ENCODE measurements around the gene UTP25. TPM values are rescaled to one million over a fixed set of nuclear protein-coding genes. Genes with fewer than 3 reads are reported as not detected.

UTP25 gene
- total and polyA plus RNA-seq, 2 of the 4 experiments (the other 2 are of a cell fraction), result 7.1 to 17.4 TPM

DNA sequence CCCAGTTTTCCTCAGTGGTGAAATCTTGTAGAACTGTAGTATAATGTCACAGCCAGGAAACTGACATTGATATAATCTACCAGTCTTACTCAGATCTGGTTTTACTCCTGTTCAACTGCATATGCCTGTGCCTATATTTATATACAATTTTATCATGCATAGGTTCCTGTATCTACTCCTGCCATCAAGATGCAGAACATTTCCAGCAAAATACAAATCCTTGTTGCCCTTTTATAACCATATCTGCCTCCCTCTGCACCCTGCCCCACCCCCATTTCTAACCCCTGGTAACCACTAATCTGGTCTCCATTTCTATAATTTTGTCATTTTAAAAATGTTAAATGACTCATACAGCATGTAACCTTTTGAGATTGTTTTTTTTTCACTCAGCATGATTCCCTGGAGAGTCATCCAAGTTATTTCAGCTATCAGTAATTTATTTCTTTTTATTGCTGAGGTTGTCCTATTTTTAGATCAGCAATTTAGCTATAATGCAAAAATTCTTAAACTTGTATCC, 8.1 kb downstream of the UTP25 start:
- H3K27ac ChIP-seq (ENCODE audit: insufficient read depth, low read length), result no peak overlapping the region; the same call in 1 of the 2 replicates
- H4K91ac ChIP-seq (ENCODE audit: insufficient read depth, low read depth, low read length), result no peak overlapping the region
- no peaks in the 10 kb centered on the region for H3K27me3 ChIP-seq (ENCODE audit: control insufficient read depth, insufficient read depth, low read length)
- no peaks in the 10 kb centered on the region for H3K9me3 ChIP-seq (ENCODE audit: control insufficient read depth, insufficient read depth, low read length)
- CTCF ChIA-PET, result interaction anchor here (0.6 to 1.1 kb wide), 2 partner anchors 13 to 1036 kb away, joined by 3 read pairs; no protein-coding TSS in a partner anchor
- no peak overlapping the region for H2BK15ac ChIP-seq (ENCODE audit: low read depth, low read length)
- H3K4me2 ChIP-seq (ENCODE audit: low read depth, low read length), result no peak overlapping the region
- no peak overlapping the region for H3K14ac ChIP-seq (replicated peaks; ENCODE audit: low read depth, low read length)
- H2BK5ac ChIP-seq (ENCODE audit: low read depth, low read length, poor library complexity, severe bottlenecking), result peak overlapping the region; percentile 89
- peaks cover 29 to 56% of the 10 kb centered on the region in 2 experiments for H3K79me1 ChIP-seq (ENCODE audit: low read depth in 1 of 2, low read length in 2 of 2)
- peaks cover 16% of the 10 kb centered on the region; the same call in 1 of the 2 replicates for H3K9me1 ChIP-seq (ENCODE audit: insufficient read depth, low read length)
- H3K4ac ChIP-seq (ENCODE audit: low read depth, low read length), result peak overlapping the region; percentile 3; the same call in 1 of the 2 replicates
- no TSS peak for BruUV-seq (replicated peaks)
- H3K23ac ChIP-seq (ENCODE audit: low read depth, low read length), result no peak overlapping the region
- H3K4me3 ChIP-seq (ENCODE audit: insufficient read depth, low read depth, low read length), result no peak overlapping the region
- no peak overlapping the region for H3K18ac ChIP-seq (ENCODE audit: low read depth, low read length)
- dilution Hi-C loops (cut with HindIII; ENCODE audit: low sequenced_read_pairs, unreplicated experiment), result no loop called here
- no peak overlapping the region for H4K5ac ChIP-seq (ENCODE audit: low read depth, low read length)
- H2BK120ac ChIP-seq (ENCODE audit: low read depth, low read length), result no peak overlapping the region
- no peak overlapping the region for H2AK5ac ChIP-seq (ENCODE audit: low read depth, low read length)
- no peaks in the 10 kb centered on the region for H4K20me1 ChIP-seq (ENCODE audit: insufficient read depth, low read length)
- POLR2A ChIA-PET (ENCODE audit: unreplicated experiment), result no interaction called here
- TF ChIP-seq, protein P1, sequence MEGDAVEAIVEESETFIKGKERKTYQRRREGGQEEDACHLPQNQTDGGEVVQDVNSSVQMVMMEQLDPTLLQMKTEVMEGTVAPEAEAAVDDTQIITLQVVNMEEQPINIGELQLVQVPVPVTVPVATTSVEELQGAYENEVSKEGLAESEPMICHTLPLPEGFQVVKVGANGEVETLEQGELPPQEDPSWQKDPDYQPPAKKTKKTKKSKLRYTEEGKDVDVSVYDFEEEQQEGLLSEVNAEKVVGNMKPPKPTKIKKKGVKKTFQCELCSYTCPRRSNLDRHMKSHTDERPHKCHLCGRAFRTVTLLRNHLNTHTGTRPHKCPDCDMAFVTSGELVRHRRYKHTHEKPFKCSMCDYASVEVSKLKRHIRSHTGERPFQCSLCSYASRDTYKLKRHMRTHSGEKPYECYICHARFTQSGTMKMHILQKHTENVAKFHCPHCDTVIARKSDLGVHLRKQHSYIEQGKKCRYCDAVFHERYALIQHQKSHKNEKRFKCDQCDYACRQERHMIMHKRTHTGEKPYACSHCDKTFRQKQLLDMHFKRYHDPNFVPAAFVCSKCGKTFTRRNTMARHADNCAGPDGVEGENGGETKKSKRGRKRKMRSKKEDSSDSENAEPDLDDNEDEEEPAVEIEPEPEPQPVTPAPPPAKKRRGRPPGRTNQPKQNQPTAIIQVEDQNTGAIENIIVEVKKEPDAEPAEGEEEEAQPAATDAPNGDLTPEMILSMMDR (conservative IDR thresholded peaks at IDR 0.05; ENCODE audit: low read depth, low read length), result no peak
- no peak; the same call in 1 of the 2 replicates for TF ChIP-seq FOS (IDR thresholded peaks at IDR 0.05; ENCODE audit: low read depth, low read length)
- TF ChIP-seq RFX5 (IDR thresholded peaks at IDR 0.05; ENCODE audit: low read depth, low read length), result no peak
- TF ChIP-seq MAFK (IDR thresholded peaks at IDR 0.05; ENCODE audit: low read depth, low read length), result peak; percentile 77
- no peak overlapping the region for H4K8ac ChIP-seq (ENCODE audit: low read depth in 2 of 2, low read length in 2 of 2)
- in situ Hi-C loops (cut with MboI; ENCODE audit: low sequenced_read_pairs), result no loop called here
- H2AK9ac ChIP-seq (replicated peaks; ENCODE audit: low read depth, low read length, poor library complexity), result no peak overlapping the region
- peaks cover 35% of the 10 kb centered on the region for H3K36me3 ChIP-seq (ENCODE audit: control insufficient read depth, insufficient read depth, low read length)
- H3K56ac ChIP-seq (ENCODE audit: extremely low read depth, insufficient read depth, low read length), result no peak overlapping the region
- H3K4me1 ChIP-seq (ENCODE audit: control insufficient read depth, insufficient read depth, low read length), result peaks cover 20% of the 10 kb centered on the region
- no peak overlapping the region for H3K9ac ChIP-seq (ENCODE audit: low read depth, low read length)
- H2AFZ ChIP-seq (replicated peaks; ENCODE audit: low read length, poor library complexity), result no peak overlapping the region
- H2BK20ac ChIP-seq (ENCODE audit: low read depth, low read length), result no peak overlapping the region
- ATAC-seq (ENCODE audit: low read depth) (peak; percentile 4), DNase-seq (peak; percentile 67)
- intact Hi-C loops (cut with micrococcal nuclease), result no loop called here
